Stimulated activated CD4-positive, alpha-beta T cell treated with anti-CD3 and anti-CD28 coated beads, TNF-alpha, amount 100 ng/mL, for 48 hours (primary cell): Measurements from ENCODE around the gene ATAD5.
A peak's percentile ranks its signal among the peaks of the same experiment; 100 is the strongest.
"Not testable (repeated sequence)": the region's sequence is repeated elsewhere in the genome, so short reads cannot be mapped to it uniquely, and the experiment has no call there.

Experiments used
- DNase-seq, 3 donors: peaks; one replicate each; pipeline ENCODE4 v3.0.0-alpha.2; 2020; ENCODE audit warnings: low read depth in 3 of 3

Gene ATAD5

GRCh38 chr17:30831663-30832437 lies at the start of gene ATAD5:
TSS of gene ATAD5 (plus strand) at chr17:30831966. CDS start at chr17:30832348, 382 bp downstream.
- DNase-seq, result peak; percentile 79 to 83 (median 80)

GRCh38 chr17:30782206-30782605 lies 49.6 kb upstream of the ATAD5 start:
- no peak for DNase-seq

- DNase-seq, result no peak
These were observed 42.8 kb upstream of the ATAD5 start for GRCh38 chr17:30788918-30789317.

- no peak for DNase-seq
These were observed 41.5 kb upstream of the ATAD5 start for GRCh38 chr17:30790279-30790678.

- no peak for DNase-seq
These were observed 38.3 kb upstream of the ATAD5 start for GRCh38 chr17:30793282-30793977.

- no peak for DNase-seq
These were observed 37.4 kb upstream of the ATAD5 start for GRCh38 chr17:30794372-30794771.

- DNase-seq, result no peak
These were observed 35.8 kb upstream of the ATAD5 start for GRCh38 chr17:30796016-30796415.

GRCh38 chr17:30801671-30802070 lies 30.1 kb upstream of the ATAD5 start:
- DNase-seq, result no peak

- DNase-seq, result no peak
These were observed 25.8 kb upstream of the ATAD5 start for GRCh38 chr17:30805944-30806456.

- no peak for DNase-seq
These were observed 23.9 kb upstream of the ATAD5 start for GRCh38 chr17:30807896-30808295.

- no peak for DNase-seq
These were observed 22.9 kb upstream of the ATAD5 start for GRCh38 chr17:30808785-30809286.

GRCh38 chr17:30809867-30810266 lies 21.9 kb upstream of the ATAD5 start:
- DNase-seq, result no peak

GRCh38 chr17:30812218-30813177 lies 19.3 kb upstream of the ATAD5 start:
- no peak for DNase-seq

- not testable (repeated sequence) for DNase-seq
These were observed 17.5 kb upstream of the ATAD5 start for GRCh38 chr17:30814236-30814635.

- DNase-seq, result not testable (repeated sequence)
These were observed 16.9 kb upstream of the ATAD5 start for GRCh38 chr17:30814860-30815259.

- no peak for DNase-seq
These were observed 15.6 kb upstream of the ATAD5 start for GRCh38 chr17:30816165-30816564.

GRCh38 chr17:30819971-30820705 lies 11.6 kb upstream of the ATAD5 start:
- no peak for DNase-seq

- no peak for DNase-seq
These were observed 9.7 kb upstream of the ATAD5 start for GRCh38 chr17:30821871-30822723.

- DNase-seq, result not testable (repeated sequence)
These were observed 8.8 kb upstream of the ATAD5 start for GRCh38 chr17:30822919-30823318.

- no peak for DNase-seq
These were observed 8.3 kb upstream of the ATAD5 start for GRCh38 chr17:30823421-30823820.
